GF-D8 (cell line): ENCODE results near the gene TMEM240.
"Not testable (repeated sequence)": the region's sequence is repeated elsewhere in the genome, so short reads cannot be mapped to it uniquely, and the experiment has no call there.

Source experiments
- DNase-seq: peaks from one replicate; lab custom pipeline; 2025; lab: John Stamatoyannopoulos, UW

The TMEM240 gene

DNA sequence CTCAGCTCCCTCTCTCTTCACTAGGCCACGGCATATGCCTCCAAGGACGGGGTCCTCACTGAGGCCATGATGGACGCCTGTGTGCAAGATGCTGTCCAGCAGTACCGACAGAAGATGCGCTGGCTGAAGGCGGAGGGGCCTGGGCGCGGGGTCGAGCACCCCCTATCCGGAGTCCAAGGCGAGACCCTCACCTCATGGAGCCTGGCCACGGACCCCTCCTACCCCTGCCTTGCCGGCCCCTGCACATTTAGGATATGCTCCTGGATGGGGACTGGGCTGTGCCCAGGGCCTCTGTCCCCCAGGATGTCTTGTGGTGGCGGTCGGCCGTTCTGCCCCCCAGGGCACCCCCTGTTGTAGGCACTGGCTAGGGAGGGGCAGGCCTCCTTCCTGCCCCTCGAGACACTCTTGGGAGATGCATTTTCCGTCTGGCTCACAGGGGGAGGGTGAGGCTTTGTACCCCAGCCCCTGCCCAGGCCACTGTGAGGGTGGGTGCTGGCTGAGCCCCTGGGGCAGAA, 44.9 kb downstream of the TMEM240 start:
- not testable (repeated sequence) for DNase-seq

DNA sequence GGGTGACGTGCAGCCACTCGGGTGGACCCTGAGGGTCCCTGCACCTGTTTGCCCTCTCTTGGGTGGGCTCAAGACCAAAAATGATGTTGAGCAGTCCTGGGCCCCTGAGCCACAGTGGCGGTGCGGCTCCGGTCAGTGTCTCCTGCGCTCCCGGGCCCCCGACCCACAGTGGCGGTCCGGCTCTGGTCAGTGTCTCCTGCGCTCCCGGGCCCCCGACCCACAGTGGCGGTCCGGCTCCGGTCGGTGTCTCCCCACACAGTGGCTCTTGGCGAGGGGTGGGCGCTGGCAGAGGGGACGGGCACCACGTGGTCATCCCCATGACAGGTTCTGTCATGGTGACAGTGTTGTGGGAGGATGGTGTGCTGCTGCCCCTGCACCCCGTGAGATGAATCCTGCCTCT, 46.1 kb downstream of the TMEM240 start:
- DNase-seq = not testable (repeated sequence)

DNA sequence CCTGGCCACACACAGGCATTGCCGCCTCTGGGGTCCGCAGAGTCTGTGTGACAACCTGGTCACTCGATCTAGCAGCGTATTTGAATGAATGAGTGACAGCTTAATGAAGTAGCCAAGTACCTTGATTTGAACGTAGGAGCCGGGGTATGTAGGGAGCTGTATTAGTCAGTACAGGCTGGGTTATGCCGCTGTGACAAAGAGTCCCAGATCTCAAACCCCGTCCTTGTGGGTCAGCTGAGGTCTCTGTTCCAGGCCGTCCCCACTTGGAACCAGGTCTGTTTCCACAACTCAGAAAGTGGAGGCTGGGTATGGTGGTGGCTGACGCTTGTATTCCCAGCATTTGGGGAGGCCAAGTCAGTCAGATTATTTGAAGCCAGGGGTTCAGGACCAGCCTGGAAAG, 48.8 kb downstream of the TMEM240 start:
- no peak for DNase-seq

DNA sequence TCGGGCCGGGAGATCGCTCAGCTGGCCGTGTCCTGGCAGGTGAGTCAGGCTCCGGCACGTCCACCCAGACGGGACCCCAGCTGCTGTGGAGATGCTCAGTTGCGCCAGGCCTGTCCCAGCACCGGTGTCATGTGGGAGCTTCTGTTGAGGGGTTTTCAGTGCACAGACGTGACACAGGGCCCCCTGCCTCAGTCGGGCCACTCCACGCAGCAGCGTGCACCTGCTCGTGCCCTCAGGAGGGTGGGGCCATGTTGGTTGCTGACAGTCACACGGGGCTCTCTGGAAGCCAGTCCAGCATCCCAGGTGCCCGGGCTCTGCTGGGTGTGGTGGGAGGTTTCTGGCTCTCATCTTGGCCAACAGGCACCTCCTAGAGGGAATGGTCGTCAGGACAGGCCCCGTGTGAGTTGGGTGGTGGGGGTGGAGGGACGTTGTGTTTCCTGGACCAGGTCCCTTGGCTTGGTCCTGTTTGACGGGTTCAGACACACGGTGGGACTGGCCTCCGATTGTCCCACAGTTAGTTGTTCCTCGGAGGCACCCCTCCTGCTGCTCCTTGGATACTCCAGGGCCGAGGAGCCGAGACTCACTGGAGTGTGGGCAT, 49.7 kb downstream of the TMEM240 start:
- no peak for DNase-seq

DNA sequence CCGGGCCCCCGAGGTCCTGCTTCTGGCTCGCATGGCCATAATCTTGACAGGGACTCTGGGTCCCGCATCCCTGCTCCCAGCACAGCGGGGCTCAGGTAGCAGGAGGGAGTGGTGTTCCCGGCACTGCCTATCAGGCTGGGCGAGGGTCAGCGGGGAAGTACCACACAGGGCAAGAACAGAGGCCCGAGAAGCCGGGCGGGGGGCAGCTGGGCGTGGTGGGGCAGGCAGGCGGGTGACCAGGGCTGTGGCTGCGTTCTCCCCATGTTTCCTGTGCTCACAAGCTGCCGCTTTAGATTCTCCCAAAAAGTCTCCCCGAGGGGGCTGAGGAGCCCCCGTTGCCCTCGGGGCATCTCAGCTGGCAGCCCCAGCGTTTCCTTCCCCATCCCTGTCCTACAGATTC, 50.6 kb downstream of the TMEM240 start:
- no peak for DNase-seq

DNA sequence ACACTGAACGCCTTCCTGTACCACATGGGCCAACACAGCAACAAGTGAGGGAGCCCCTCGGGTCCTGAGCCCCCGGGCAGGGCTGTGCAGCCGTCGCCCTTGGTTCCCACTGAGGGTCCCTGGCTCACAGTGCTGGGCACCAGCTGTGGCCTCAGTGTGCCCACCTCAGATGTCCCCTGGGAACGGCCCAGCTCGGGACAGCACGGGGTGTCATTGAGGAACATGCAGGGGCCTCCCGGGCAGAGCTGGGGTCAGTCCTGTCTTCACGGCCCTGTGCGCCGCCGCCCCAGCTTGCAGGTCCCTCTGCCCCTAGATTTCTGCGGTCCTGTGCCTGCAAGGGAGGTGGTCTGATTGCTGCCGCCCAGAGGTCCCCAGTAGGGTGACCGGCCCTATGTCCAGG, 51.2 kb downstream of the TMEM240 start:
- no peak for DNase-seq

DNA sequence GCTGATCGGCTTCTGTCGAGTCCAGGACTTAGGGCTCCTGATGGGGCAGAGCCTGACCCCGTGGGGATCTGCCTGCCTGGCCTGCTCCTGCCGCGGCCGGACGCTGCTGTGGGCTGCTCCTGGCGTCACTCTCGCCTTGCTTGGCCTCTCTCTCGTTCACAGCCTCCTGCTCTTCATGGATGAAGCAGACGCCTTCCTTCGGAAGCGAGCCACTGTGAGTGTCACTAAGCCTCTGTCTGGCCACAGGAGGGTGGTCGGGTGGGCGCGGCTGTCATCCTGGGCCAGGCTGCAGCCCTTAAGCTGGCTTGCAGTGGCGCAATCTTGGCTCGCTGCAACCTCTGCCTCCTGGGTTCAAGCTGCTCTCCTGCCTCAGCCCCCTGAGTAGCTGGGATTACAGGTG, 52.7 kb downstream of the TMEM240 start:
- no peak for DNase-seq

DNA sequence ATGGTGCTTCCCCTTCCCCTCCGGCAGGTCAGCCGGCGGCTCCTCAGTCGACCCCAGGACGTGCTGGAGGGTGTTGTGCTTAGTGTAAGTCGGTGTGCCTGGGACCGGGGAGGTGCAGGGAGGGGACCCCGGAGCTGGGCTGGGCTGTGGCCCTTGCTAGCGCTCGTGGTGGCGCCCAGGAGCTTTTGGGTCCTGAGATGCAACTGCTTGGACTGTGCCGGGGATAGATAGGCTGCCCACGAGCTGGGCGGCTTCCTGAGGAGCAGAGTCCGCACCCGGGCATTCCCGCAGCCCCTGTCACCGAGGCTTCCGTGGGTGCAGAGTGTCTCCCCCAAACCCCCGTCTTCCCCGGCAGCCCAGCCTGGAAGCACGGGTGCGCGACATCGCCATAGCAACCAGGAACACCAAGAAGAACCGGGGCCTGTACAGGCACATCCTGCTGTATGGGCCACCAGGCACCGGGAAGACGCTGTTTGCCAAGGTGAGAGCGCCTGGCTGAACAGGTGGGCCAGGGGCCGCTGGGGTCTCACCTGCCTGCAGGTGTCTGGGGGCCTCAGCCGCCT, 54.6 kb downstream of the TMEM240 start:
- not testable (repeated sequence) for DNase-seq

DNA sequence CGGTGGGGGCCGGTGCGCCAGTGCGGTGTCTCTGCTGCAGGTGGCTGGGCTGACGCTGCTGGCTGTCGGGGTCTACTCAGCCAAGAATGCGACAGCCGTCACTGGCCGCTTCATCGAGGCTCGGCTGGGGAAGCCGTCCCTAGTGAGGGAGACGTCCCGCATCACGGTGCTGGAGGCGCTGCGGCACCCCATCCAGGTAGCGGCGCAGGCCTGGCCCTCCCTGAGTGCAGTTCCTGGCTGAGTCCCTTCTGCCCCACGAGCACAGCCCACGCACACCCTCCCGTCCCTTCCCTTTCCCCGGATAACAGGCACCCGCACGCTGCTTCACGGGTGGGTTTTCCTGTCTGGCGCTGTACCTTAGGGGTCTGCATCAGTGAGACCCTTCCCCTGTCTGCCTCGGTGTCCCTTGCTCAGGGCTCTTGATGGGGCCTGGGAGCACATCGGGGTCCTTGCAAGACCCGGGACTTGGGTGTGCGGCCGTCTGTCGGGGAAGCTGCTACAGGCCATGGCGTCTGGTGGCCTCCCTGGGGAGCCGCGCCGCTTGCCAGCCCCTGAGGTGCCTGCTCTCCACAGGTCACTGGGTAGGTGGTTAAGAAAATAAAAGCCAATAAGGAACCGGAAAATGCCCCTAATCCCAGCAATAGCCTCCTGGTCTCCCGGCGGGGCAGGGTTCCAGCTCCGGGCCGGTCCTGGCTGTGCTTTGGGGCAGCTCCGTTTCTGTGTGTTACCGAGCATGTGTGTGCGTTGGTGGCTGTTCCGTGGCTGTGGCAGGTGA, 55.3 kb downstream of the TMEM240 start:
- DNase-seq = not testable (repeated sequence)
